Fibroblast of skin of back (primary cell): Measurements from ENCODE around the gene C7orf33. TPM values are rescaled to one million over a fixed set of nuclear protein-coding genes. Genes with fewer than 3 reads are reported as not detected.
A peak's percentile ranks its signal among the peaks of the same experiment; 100 is the strongest.
"Not testable (repeated sequence)": the region's sequence is repeated elsewhere in the genome, so short reads cannot be mapped to it uniquely, and the experiment has no call there.

ENCODE experiments used
- DNase-seq: peaks from one replicate; pipeline ENCODE4 v3.0.0-alpha.2; 2013
- polyA plus RNA-seq, 2 experiments: library from polyadenylated mRNA; unstranded; fragments of 120-200 nt; gene quantifications; one replicate each; pipeline ENCODE4 v1.2.1, GENCODE V29; 2013; ENCODE audit not compliant: insufficient read length in 2 of 2

The C7orf33 gene, protein sequence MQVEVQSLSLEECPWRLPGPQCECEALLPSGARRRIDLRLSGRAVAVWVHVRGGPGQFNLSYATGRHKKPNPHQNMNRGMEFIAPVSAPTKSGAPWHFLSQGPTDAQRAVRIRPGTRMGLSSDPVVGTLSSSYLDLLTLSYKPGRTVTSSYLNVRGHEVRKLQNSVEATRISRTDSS
- not detected for polyA plus RNA-seq (2013, experiment 1 of 2; ENCODE audit: insufficient read length)
- polyA plus RNA-seq (2013, experiment 2 of 2; ENCODE audit: insufficient read length) = not detected

DNA sequence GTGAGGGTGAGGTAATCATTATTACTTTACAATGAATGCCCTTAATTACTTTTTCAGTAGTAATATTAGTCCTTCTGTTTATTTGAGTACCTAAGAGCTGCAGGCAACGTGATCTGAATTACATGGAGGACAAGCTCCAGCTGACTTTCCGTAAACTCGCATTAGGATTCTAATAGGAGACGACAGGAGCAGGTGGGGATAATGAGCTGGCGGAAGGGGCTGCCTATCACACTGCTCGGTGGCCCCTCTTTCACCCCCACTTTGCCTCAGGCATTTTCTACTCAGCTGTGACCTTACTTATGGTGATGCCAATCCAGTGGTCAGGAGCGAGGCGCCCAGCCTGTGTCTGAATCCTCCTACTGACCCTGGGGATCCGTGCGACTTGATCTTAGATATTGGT, at the start of gene C7orf33:
Gene C7orf33, plus strand, starts transcription at position 296 of the 400 bp plus-strand sequence. CDS start 160 bp downstream, outside the sequence.
- no peak for DNase-seq

DNA sequence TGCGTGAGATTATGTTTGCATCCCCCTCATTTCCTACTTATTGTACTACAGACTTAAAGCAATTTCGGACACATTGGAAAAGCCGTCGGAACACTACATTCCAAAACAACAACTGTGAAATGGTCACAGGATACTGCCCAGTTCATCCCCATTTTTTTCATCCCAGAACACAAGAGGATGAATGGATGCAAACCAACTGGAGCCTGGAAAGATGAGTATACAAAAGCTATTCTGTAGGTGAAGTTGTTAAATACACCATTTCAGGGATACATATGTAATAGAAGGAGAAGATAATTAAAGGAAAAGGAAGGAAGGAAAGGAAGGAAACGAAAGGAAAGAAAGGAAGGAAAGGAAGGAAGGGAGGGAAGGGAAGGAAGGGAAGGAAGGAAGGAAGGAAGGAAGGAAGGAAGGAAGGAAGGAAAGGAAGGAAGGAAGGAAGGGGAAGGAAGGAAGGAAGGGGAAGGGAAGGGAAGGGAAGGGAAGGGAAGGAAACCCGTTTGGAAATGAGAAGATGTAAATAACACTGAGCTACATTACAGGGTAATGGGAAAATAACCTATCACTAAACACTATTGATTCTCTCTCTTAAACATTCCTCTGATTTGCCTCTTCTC, 48.6 kb upstream of the C7orf33 start:
- DNase-seq = no peak

DNA sequence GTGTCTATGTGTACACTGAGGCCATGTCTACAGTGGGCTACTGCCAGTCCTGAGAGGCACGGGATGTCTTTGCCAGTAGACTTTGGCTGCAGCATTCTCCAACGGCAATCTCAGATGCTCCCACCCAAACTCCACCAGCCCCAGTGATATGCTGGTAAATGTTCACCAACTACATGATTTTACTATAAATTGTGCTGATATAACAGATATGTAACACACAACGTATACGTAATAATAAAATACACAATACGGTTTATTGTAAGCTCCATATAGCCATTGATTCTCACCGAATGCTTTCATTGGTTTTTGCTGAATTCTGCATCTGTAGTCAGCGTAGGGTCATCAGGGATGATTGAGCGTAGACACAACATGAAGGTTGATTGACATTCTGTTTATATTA, 47.3 kb upstream of the C7orf33 start:
- no peak for DNase-seq

DNA sequence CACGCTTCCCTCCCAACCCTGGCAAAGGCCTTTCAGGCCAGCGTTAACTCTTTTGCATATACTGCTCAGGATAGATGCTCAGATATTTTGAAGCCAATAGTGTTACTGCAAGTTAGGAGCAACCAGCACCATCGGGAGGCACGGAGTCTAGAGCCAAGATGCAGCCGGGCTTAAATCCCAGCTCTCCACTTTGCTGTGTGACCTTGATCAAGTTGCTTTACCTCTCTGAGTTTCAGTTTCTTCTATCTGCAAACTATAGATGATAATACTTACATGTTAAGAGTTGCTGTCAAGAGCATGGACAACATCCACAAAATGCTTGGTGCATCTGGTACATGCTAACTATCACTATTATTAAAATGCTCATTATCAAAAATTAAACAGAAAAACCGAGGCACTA, 45.4 kb upstream of the C7orf33 start:
- no peak for DNase-seq

DNA sequence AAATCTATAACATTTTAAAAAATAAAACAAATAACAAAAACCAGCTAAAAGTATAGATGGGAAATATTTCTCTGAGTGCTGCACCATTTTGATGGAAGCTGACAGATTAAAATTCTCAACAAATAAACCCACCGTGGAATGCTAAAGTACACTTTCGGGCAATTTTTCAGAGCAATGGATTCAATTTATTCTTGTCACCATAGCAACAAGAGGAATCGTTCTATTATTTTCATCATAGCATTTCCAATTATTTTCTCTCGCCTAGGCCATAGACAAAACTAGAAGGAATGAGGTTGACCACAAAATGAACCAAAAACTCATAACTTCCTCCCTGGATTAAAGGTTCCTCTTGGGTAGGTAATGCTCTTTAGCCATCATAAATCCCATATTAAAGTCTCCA, 44.6 kb upstream of the C7orf33 start:
- no peak for DNase-seq

DNA sequence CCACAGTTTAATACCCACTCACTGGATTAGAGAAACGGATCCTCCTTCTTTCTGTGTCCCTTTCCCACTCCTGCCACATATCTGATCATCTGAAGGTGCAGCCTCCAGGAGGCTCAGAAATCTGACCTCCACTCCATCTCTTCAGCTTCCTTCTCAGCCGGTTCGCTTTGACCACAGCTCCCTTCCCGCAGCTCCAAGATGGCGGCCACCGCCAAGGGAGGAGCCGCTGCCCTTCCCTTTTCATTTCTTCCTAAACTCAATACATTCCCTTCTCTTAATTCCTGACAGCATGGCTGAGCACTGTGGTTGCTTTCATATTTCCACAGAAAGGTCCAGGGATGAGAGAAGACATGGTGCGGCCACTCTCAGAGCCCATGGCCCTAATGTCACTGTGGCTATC, 43.7 kb upstream of the C7orf33 start:
- DNase-seq = no peak

DNA sequence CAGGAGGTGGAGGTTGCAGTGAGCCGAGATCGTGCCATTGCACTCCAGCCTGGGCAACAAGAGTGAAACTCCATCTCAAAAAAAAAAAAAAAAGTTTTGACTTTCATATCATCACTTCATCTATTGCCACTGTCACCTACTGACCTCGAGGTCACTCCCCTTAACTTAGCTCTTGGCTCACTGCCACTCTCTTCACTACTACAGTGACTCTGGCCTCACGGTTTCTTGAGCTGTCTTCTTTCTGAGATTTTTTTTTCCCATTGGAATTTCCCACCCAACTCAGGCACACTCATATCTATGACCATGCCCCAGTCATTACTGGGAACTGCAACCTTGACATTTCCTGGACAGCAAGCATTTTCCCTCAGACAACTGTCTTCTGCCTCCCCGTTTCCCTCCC, 42.6 kb upstream of the C7orf33 start:
- DNase-seq = no peak

DNA sequence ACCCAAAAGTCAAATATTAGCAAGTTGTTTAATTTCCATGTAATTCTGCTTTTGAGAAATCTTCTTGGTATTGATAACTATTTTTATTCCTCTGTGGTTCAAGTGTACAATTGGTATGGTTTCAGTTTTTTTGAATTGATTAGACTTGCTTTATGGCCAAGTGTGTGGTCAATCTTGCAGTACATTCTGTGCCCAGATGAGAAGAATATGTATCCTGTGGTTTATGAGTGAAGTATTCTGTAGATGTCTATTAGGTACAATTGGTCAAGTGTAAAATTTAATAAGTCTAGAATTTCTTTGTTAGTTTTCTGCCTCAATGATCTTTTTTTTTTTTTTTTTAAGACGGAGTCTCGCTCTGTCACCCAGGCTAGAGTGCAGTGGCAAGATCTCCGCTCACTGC, 36.6 kb upstream of the C7orf33 start:
- DNase-seq = no peak

DNA sequence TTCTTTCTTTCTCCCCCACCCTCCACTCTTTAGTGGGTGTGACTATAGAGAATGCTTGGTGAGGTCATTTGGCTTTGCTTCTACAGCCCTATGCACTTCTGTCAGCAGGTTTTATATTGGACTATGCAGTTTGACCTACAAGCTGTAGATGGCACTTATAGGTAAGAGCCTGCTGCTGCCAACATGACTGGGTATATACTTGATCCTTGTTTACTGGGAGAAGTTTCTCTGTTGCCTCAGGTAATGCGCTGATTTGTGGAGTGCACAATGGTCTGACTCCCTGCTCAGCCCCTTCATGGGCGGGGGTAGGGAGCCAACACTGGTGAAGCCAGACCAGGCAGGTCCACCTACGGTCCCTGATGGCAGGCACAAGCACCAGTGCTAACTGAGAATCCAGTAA, 33.7 kb upstream of the C7orf33 start:
- DNase-seq = no peak

DNA sequence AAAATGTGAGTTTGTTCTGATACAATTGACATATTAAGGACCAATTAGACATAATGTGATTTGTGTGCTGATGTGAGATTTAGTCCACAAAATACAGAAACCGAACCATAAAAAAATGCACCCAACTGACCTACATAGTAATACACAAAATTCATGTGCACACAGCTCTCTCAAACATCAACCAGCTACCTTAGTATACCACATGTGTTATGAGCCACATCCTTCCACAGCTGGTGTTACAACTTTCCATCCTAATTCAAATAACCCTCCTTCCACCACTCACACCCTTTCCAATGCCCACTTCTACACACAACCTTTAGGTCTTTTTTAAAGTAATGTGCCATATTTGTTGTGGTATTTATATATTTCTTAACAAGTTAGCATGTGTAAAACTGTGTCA, 31.7 kb upstream of the C7orf33 start:
- no peak for DNase-seq

DNA sequence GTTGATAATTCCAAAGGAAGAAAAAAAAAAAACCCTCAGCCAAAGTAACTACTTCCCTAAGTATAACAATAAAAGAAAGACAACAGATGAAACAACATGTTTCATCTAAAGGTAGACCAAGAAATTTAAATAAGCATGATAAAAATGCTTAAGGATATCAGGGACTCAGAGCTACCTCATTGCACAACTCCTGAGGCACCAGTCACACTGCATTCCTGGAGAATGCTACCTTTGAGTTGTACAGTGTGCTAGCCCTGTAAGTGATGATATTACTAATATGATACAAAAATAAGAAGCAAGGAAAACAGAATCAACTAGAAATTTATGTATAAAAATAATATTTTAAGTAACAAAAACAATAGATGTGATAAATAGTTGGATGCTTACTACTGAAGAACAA, 29.5 kb upstream of the C7orf33 start:
- DNase-seq = no peak

DNA sequence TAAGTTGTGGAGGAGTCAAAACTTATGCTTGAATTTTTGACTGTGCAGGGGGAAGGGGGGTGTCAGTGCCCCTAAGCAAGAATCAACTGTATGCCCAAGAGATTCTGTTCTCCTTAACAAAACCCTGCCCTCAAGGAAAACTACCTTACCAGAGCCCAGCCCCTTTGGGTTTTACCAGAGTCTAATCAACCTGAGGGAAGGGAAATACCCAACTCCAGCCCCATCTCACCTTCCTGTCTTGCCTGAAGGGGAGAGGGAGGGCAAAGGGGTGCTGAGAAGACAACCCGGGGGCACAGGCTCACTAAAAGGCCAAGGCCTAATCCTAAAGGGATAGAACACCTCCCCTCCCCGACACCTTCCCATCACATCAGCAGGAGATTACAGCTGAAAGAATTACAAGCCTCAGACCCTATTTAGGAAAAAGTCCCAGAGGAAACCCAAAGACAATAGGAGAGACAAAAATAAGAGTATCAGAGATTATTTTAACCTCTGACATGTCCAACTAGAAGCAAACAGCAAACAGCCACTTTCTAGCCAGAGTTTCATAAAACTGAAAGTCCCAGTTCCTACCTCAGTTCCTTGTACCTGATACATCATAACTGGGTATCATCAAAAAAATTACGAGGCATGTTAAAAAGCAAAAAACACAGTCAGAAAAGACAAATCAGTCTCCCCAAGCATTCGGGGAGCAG, 26.8 kb upstream of the C7orf33 start:
- DNase-seq = no peak

DNA sequence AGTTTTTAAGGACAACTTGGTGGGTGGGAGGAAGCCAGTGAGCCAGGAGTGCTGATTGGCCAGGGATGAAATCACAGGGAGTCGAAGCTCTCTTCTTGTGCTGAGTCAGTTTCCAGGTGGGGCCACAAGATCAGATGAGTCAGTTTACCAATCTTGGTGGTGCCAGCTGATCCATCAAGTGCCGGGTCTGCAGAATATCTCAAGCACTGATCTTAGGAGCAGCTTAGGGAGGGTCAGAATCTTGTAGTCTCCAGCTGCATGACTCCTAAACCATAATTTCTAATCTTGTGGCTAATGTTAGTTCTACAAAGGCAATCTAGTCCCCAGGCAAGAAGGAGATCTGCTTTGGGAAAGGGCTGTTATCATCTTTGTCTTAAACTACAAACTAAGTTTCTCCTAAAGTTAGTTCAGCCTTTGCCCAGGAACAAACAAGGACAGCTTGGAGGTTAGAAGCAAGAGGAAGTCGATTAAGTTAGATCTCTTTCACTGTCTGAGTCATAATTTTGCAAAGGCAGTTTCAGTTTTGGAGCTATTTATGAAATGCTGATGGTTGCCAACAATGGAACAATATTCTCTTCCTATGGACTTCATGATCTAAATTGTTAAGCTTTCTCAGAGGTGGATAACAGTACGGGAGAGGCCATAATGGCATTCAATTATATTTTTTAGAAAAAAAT, 26.2 kb upstream of the C7orf33 start:
- peak; percentile 36 for DNase-seq

DNA sequence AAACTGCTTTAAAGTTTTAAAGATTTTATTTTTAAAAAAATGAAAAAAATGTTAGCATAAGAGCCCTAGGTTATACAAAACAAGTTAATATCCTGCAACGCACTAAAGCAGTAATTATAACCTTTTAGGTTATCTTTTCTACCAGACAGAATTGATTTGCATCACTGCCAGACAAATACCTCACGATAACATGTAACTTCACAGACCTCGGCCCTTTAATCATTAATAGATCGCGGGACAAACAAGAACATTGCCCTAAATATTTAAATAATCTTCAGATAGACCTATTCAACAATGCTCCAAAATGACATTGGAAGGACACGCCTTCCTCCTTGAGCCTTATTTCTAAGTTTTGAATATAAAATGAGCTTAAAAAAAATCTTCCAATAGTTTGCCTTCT, 23.8 kb upstream of the C7orf33 start:
- no peak for DNase-seq

DNA sequence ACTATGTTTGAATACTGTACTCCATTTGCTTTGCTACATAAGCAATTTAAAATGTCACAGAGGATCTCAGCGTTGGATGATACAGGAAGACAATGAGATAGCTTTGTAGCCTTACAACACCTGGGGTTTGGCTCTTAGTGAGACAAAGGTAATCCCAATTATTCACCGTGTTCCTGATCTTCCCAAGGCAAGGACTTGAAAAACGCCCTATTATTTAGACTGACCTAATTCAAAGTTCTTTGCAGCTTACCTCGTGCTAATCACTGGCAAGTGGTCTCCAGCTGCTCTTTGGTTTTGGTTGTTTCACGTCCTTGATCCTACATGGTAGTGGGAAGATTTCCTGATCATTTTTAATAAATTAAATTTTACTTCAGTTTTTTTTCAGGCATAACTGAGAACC, 23.0 kb upstream of the C7orf33 start:
- no peak for DNase-seq

DNA sequence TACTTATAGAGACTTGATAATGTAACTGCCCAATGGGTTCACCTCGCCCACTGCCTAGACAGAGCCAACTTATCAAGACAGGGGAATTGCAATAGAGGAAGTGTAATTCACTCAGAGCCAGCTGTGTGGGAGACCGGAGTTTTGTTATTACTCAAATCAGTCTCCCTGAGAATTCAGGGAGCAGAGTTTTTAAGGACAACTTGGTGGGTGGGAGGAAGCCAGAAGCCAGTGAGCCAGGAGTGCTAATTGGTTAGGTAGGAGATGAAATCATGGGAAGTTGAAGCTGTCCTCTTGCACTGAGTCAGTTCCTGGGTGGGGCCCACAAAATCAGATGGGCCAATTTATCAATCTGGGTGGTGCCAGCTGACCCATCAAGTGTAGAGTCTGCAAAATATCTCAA, 20.1 kb upstream of the C7orf33 start:
- DNase-seq = no peak

DNA sequence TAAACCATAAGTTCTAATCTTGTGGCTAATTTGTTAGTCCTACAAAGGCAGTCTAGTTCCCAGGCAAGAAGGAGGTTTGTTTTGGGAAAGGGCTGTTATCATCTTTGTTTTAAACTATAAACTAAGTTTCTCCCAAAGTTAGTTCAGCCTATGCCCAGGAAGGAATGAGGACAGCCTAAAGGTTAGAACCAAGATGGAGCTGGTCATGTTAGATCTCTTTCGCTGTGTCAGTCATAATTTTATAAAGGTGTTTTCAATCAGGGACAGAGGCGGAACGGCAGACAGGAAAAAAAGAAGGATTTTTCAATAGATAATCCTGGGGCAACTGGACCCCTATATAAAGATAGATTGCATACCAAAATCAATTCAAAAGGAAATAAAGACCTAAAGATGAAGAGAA, 19.6 kb upstream of the C7orf33 start:
- DNase-seq = not testable (repeated sequence)

DNA sequence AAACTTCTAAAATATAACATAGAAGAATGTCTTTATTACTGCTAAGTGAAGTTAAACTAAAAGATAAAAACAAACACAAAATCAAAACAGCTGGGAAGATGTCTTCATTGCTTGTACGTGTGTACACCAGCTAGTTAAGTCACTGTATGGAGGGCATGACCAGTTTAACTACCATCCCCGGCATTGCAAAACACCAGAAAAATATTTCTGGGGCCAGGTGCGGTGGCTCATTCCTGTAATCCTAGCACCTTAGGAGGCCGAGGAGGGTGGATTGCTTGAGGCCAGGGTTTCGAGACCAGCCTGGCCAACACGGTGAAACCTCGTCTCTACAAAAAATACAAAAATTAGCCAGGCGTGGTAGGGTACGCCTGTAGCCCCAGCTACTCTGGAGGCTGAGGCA, 19.2 kb upstream of the C7orf33 start:
- no peak for DNase-seq

DNA sequence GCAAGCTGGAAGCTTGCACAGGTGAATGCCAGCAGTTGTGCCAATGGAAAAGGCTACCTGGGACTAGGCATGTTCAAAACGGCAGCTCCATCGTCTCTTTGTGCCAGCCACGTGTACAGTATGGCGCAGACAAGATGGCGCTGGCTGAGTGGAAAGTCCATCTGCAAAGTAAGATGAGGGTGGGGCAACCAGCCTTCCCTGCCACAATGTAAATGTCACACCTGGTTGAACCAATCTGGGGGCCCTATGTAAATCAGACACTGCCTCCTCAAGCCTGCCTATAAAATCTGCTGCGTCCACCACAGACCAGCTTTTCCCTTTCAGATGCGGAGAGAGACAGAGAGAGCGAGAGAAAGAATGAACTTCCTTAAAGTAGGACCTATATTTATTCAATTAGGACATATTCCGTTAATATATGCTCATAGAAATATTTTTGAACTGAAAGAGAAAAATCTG, 18.5 kb upstream of the C7orf33 start:
- DNase-seq = no peak

DNA sequence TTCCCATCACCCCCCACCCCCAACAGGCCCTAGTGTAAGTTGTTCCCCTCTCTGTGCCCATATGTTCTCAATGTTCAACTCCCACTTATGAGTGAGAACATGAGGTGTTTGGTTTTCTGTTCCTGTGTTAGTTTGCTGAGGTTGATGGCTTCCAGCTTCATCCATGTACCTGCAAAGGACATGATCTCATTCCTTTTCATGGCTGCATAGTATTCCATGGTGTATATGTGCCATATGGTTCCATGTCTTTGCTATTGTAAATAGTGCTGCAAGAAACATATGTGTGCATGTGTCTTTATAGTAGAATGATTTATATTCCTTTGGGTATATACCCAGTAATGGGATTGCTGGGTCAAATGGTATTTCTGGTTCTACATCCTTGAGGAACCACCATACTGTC, 17.0 kb upstream of the C7orf33 start:
- DNase-seq = not testable (repeated sequence)

DNA sequence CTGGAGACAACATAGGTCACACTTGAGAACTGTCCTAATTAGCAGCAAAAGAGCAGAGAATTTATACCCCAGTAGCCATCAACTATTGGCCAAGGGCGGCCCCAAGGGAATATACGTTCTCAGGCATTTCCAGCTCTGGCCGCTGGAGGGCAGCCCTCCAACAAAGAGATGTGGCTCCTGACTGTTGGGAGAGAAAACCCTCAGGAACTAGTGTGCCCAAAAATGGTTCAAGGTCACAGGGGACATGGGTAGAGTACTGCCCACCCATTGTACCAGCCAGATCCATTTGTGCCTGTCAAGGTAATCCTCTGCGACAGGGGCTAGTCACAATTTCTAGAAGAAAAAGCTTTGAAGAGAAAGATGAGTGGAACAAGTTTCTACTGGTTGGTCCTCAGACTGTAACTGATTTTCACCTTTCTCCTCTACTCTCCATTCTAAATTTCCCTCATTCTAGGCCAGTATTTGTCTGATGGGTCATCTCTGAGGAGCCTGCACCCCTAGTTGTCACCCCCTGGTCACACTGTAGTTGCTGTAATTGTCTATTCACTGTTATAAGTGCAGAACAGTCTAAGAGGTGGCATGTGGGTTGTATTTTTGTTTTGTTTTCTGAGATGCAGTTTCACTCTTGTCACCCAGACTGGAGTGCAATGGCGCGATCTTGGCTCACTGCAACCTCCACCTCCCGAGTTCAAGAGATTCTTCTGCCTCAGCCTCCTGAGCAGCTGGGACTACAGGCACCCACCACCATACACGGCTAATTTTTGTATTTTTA, 14.7 kb upstream of the C7orf33 start:
- DNase-seq = peak; percentile 58

DNA sequence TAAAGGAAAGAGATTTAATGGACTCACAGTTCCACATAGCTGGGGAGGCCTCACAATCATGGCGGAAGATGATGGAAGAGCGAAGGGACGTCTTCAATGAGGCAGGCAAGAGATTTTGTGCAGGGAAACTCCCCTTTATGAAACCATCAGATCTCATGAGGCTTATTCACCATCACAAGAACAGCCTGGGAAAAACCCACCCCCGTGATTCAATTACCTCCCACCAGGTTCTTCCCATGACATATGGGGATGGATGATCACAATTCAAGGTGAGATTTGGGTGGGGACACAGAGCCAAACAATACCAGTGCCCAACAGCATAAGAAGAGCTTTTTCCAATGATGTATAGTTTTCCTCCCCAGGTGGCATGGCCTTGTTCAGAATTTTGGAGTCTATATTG, 11.2 kb upstream of the C7orf33 start:
- DNase-seq = no peak

DNA sequence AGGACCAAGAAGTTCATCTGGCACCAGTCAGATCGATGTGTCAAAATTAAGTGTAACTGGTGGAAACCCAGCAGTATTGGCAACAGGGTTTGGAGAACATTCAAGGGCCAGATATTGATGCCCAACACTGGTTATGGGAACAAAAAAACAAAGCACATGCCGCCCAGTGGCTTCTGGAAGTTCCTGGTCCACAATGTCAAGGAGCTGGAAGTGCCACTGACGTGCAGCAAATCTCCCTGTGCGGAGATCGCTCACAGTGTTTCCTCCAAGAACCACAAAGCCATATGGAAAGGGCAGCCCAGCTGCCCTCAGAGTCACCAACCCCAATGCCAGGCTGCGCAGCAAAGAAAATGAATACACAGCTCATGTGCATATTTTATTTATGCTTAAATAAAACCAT, 10.1 kb upstream of the C7orf33 start:
- no peak for DNase-seq
